ENCODE measurements around the gene PHYH.
"Not testable (repeated sequence)": the region's sequence is repeated elsewhere in the genome, so short reads cannot be mapped to it uniquely, and the experiment has no call there.

The PHYH gene

GRCh38 chr10:13270877-13271551 lies 28.9 kb downstream of the PHYH start:
- DNase-seq, result peak; percentile 5

- DNase-seq, result no peak
These were observed 31.0 kb downstream of the PHYH start for GRCh38 chr10:13268841-13269240.

- DNase-seq, result no peak
These were observed 31.6 kb downstream of the PHYH start for GRCh38 chr10:13268310-13268709.

- DNase-seq, result no peak
These were observed 36.3 kb downstream of the PHYH start for GRCh38 chr10:13263591-13263990.

- no peak for DNase-seq
These were observed 37.4 kb downstream of the PHYH start for GRCh38 chr10:13262433-13262832.

GRCh38 chr10:13257621-13258140 lies 42.2 kb downstream of the PHYH start:
- no peak for DNase-seq

- no peak for DNase-seq
These were observed 43.2 kb downstream of the PHYH start for GRCh38 chr10:13256627-13257026.

- DNase-seq, result no peak
These were observed 46.1 kb downstream of the PHYH start for GRCh38 chr10:13253726-13254125.

- no peak for DNase-seq
These were observed 52.1 kb downstream of the PHYH start for GRCh38 chr10:13247784-13248183.

- no peak for DNase-seq
These were observed 52.6 kb downstream of the PHYH start for GRCh38 chr10:13247246-13247645.

- not testable (repeated sequence) for DNase-seq
These were observed 57.6 kb downstream of the PHYH start for GRCh38 chr10:13242260-13242659.

- DNase-seq, result no peak
These were observed 58.3 kb downstream of the PHYH start for GRCh38 chr10:13241613-13242012.

GRCh38 chr10:13239923-13240322 lies 59.9 kb downstream of the PHYH start:
- no peak for DNase-seq

GRCh38 chr10:13238271-13239077 lies 61.4 kb downstream of the PHYH start:
- no peak for DNase-seq

GRCh38 chr10:13236638-13237037 lies 63.2 kb downstream of the PHYH start:
- DNase-seq, result no peak

- DNase-seq, result not testable (repeated sequence)
These were observed 65.1 kb downstream of the PHYH start for GRCh38 chr10:13234736-13235135.

- no peak for DNase-seq
These were observed 65.7 kb downstream of the PHYH start, which contains the start of gene UCMA for GRCh38 chr10:13234172-13234571. UCMA (minus strand) TSS chr10:13234374; CDS start chr10:13234258, 116 bp downstream.

- DNase-seq, result no peak
These were observed 66.5 kb downstream of the PHYH start for GRCh38 chr10:13233358-13233757.

GRCh38 chr10:13231808-13232207 lies 68.1 kb downstream of the PHYH start:
- DNase-seq, result no peak

- DNase-seq, result no peak
These were observed 68.7 kb downstream of the PHYH start for GRCh38 chr10:13231190-13231589.

Measured in fibroblast of skin of right quadriceps (primary cell).